CD4-positive, alpha-beta memory T cell (primary cell): Measurements from ENCODE around the gene COL4A2. TPM values are rescaled to one million over a fixed set of nuclear protein-coding genes. Genes with fewer than 3 reads are reported as not detected.

Experiments
- CTCF ChIA-PET: fragments of 350-600 bp; sonication (Branson Sonifier 250); formaldehyde crosslinking; loops from one replicate; lab custom pipeline; 2021; ENCODE audit warnings: inconsistent platforms; ENCODE audit not compliant: partially characterized antibody; lab: Charles Lee
- POLR2A ChIA-PET: fragments of 350-600 bp; sonication (Branson Sonifier 250); formaldehyde crosslinking; loops from one replicate; lab custom pipeline; 2021; ENCODE audit not compliant: partially characterized antibody; lab: Charles Lee
- DNase-seq, 5 donors: peaks; one replicate each; pipeline versions ENCODE4 v3.0.0 to v3.0.0-alpha.2; 2020 to 2022; ENCODE audit warnings: mixed read lengths in 1 of 5
- H3K27ac ChIP-seq: one replicate; pipeline ENCODE4 v1.7.0; 2013; ENCODE audit warnings: low read depth, low read length
- H3K27me3 ChIP-seq: 2 replicates; pipeline ENCODE4 v1.7.0; 2013; ENCODE audit warnings: mild to moderate bottlenecking, low read length, moderate library complexity; ENCODE audit not compliant: insufficient read depth
- H3K36me3 ChIP-seq: 2 replicates; pipeline ENCODE4 v1.7.0; 2013; ENCODE audit warnings: mild to moderate bottlenecking, low read length, moderate library complexity; ENCODE audit not compliant: insufficient read depth
- H3K4me1 ChIP-seq: 2 replicates; pipeline ENCODE4 v1.7.0; 2013; ENCODE audit warnings: mild to moderate bottlenecking, low read length, moderate library complexity; ENCODE audit not compliant: insufficient read depth
- H3K4me3 ChIP-seq, 2 donors: one replicate each; pipeline ENCODE4 v1.7.0; 2013; ENCODE audit warnings: low read length in 2 of 2, mild to moderate bottlenecking in 1 of 2
- H3K9me3 ChIP-seq, 2 donors: one replicate each; pipeline ENCODE4 v1.7.0; 2013; ENCODE audit warnings: low read length in 2 of 2, control low read depth in 1 of 2; ENCODE audit not compliant: control insufficient read depth in 1 of 2
- H3K27ac Mint-ChIP-seq, 7 donors: one replicate each; pipeline ENCODE4 v1.8.0; 2020 to 2021; ENCODE audit warnings: mixed read lengths in 7 of 7, mild to moderate bottlenecking in 6 of 7, inconsistent platforms in 3 of 7, moderate library complexity in 3 of 7
- H3K27me3 Mint-ChIP-seq, 2 donors: one replicate each; pipeline ENCODE4 v1.8.0; 2020 to 2021; ENCODE audit warnings: mixed read lengths in 2 of 2
- H3K36me3 Mint-ChIP-seq, 2 donors: one replicate each; pipeline ENCODE4 v1.8.0; 2020 to 2021; ENCODE audit warnings: mixed read lengths in 2 of 2, inconsistent platforms in 1 of 2, mild to moderate bottlenecking in 1 of 2
- H3K4me1 Mint-ChIP-seq, 4 donors: one replicate each; pipeline ENCODE4 v1.8.0; 2020 to 2021; ENCODE audit warnings: mixed read lengths in 4 of 4, mild to moderate bottlenecking in 1 of 4
- H3K4me3 Mint-ChIP-seq, 8 donors: one replicate each; pipeline ENCODE4 v1.8.0; 2020 to 2021; ENCODE audit warnings: mixed read lengths in 8 of 8, mild to moderate bottlenecking in 7 of 8, moderate library complexity in 6 of 8, inconsistent platforms in 3 of 8
- H3K9me3 Mint-ChIP-seq, 8 donors: one replicate each; pipeline ENCODE4 v1.8.0; 2020 to 2021; ENCODE audit warnings: mixed read lengths in 8 of 8, mild to moderate bottlenecking in 5 of 8, inconsistent platforms in 3 of 8, moderate library complexity in 1 of 8
- intact Hi-C: fragments of 100-400 bp; cut with micrococcal nuclease; formaldehyde crosslinking; loops from one replicate; pipeline ENCODE4 v1.15.1; 2023
- polyA plus RNA-seq, 2 donors: library from polyadenylated mRNA; unstranded; fragments of 300-500 nt; fragmentation: Illumina TruSeq; gene quantifications; one replicate each; pipeline ENCODE4 v1.2.3, GENCODE V29; 2021
- total RNA-seq, 2 experiments: library from RNA; stranded (reverse); gene quantifications; one replicate each; pipeline ENCODE4 v1.2.3, GENCODE V29; 2021

COL4A2 gene
- total and polyA plus RNA-seq, 4 experiments from 2014 or later = not detected

- DNase-seq = no peak
- Histone ChIP-seq H3K9me3 (no peaks in the 10 kb centered on the region), H3K4me3 (no peak overlapping the region), H3K4me1 (no peaks in the 10 kb centered on the region), H3K27me3 (no peaks in the 10 kb centered on the region), H3K27ac (no peak overlapping the region), H3K36me3 (no peaks in the 10 kb centered on the region)
- Mint-ChIP-seq H3K27ac (no peak overlapping the region), H3K4me1 (no peaks in the 10 kb centered on the region), H3K27me3 (peaks cover 6 to 12% of the 10 kb centered on the region in 2 donors), H3K36me3 (no peaks in the 10 kb centered on the region), H3K4me3 (no peak overlapping the region), H3K9me3 (peaks cover 0 to 5% (median 0%) of the 10 kb centered on the region in 8 donors)
- intact Hi-C loops = no loop called here
- POLR2A ChIA-PET = no interaction called here
- CTCF ChIA-PET = no interaction called here
Measured at GRCh38 chr13:110500341-110500740, 193.3 kb downstream of the COL4A2 start.

- no peaks in the 10 kb centered on the region for H3K4me1 ChIP-seq
- CTCF ChIA-PET = no interaction called here
- H3K36me3 ChIP-seq = no peaks in the 10 kb centered on the region
- no peaks in the 10 kb centered on the region for H3K9me3 ChIP-seq
- POLR2A ChIA-PET = no interaction called here
- Mint-ChIP-seq H3K4me3 (no peak overlapping the region), H3K36me3 (no peaks in the 10 kb centered on the region), H3K9me3 (peaks cover 0 to 5% (median 0%) of the 10 kb centered on the region in 8 donors), H3K4me1 (no peaks in the 10 kb centered on the region), H3K27ac (no peak overlapping the region), H3K27me3 (peaks cover 6 to 12% of the 10 kb centered on the region in 2 donors)
- no peak overlapping the region for H3K27ac ChIP-seq
- no peak for DNase-seq
- H3K4me3 ChIP-seq = no peak overlapping the region
- H3K27me3 ChIP-seq = no peaks in the 10 kb centered on the region
- intact Hi-C loops = no loop called here
Measured at GRCh38 chr13:110501188-110501587, 194.1 kb downstream of the COL4A2 start.

GRCh38 chr13:110503037-110503901 is 196.2 kb downstream of the COL4A2 start:
- CTCF ChIA-PET = interaction anchor here (0.5 kb wide), 1 partner anchor 19 kb away, joined by 3 read pairs; no protein-coding TSS in a partner anchor
- Histone ChIP-seq H3K36me3 (no peaks in the 10 kb centered on the region), H3K4me3 (no peak overlapping the region), H3K4me1 (no peaks in the 10 kb centered on the region), H3K9me3 (no peaks in the 10 kb centered on the region), H3K27ac (no peak overlapping the region), H3K27me3 (no peaks in the 10 kb centered on the region)
- POLR2A ChIA-PET = no interaction called here
- Mint-ChIP-seq H3K27ac (no peak overlapping the region), H3K4me1 (no peaks in the 10 kb centered on the region), H3K27me3 (peaks cover 6 to 14% of the 10 kb centered on the region in 2 donors), H3K36me3 (no peaks in the 10 kb centered on the region), H3K9me3 (peaks cover 0 to 5% (median 0%) of the 10 kb centered on the region in 8 donors), H3K4me3 (no peak overlapping the region)
- no peak for DNase-seq
- intact Hi-C loops = no loop called here

- peaks cover 6 to 14% of the 10 kb centered on the region in 2 donors for H3K27me3 Mint-ChIP-seq
- H3K4me3 Mint-ChIP-seq = no peak overlapping the region
- H3K4me1 ChIP-seq = no peaks in the 10 kb centered on the region
- H3K27me3 ChIP-seq = no peaks in the 10 kb centered on the region
- no peaks in the 10 kb centered on the region for H3K9me3 ChIP-seq
- H3K9me3 Mint-ChIP-seq = peaks cover 0 to 5% (median 0%) of the 10 kb centered on the region in 8 donors
- H3K27ac Mint-ChIP-seq = no peak overlapping the region
- no peak for DNase-seq
- ChIA-PET CTCF (no interaction called here), POLR2A (no interaction called here)
- no peak overlapping the region for H3K27ac ChIP-seq
- intact Hi-C loops = no loop called here
- H3K4me1 Mint-ChIP-seq = no peaks in the 10 kb centered on the region
- no peak overlapping the region for H3K4me3 ChIP-seq
- no peaks in the 10 kb centered on the region for H3K36me3 ChIP-seq
- H3K36me3 Mint-ChIP-seq = no peaks in the 10 kb centered on the region
Measured at GRCh38 chr13:110503979-110504499, 197.0 kb downstream of the COL4A2 start.

GRCh38 chr13:110505594-110505993 is 198.5 kb downstream of the COL4A2 start:
- intact Hi-C loops = no loop called here
- H3K9me3 Mint-ChIP-seq = peaks cover 0 to 5% (median 0%) of the 10 kb centered on the region in 8 donors
- Histone ChIP-seq H3K4me1 (no peaks in the 10 kb centered on the region), H3K27ac (no peak overlapping the region), H3K36me3 (no peaks in the 10 kb centered on the region), H3K27me3 (no peaks in the 10 kb centered on the region), H3K9me3 (no peaks in the 10 kb centered on the region), H3K4me3 (no peak overlapping the region)
- H3K4me1 Mint-ChIP-seq = no peaks in the 10 kb centered on the region
- ChIA-PET POLR2A (no interaction called here), CTCF (no interaction called here)
- H3K4me3 Mint-ChIP-seq = no peak overlapping the region
- no peak for DNase-seq
- no peak overlapping the region for H3K27ac Mint-ChIP-seq
- H3K36me3 Mint-ChIP-seq = no peaks in the 10 kb centered on the region
- peaks cover 6 to 14% of the 10 kb centered on the region in 2 donors for H3K27me3 Mint-ChIP-seq

GRCh38 chr13:110506396-110506795 is 199.3 kb downstream of the COL4A2 start:
- POLR2A ChIA-PET = no interaction called here
- H3K27me3 Mint-ChIP-seq = peaks cover 4 to 10% of the 10 kb centered on the region in 2 donors
- DNase-seq = no peak

GRCh38 chr13:110506859-110507566 is 199.9 kb downstream of the COL4A2 start:
- H3K4me1 ChIP-seq = no peaks in the 10 kb centered on the region
- no peak overlapping the region for H3K4me3 ChIP-seq
- no peaks in the 10 kb centered on the region for H3K36me3 Mint-ChIP-seq
- peaks cover 3 to 6% of the 10 kb centered on the region in 2 donors for H3K27me3 Mint-ChIP-seq
- H3K27me3 ChIP-seq = no peaks in the 10 kb centered on the region
- H3K27ac ChIP-seq = no peak overlapping the region
- no peak overlapping the region for H3K4me3 Mint-ChIP-seq
- H3K4me1 Mint-ChIP-seq = no peaks in the 10 kb centered on the region
- no peaks in the 10 kb centered on the region for H3K9me3 ChIP-seq
- no peak for DNase-seq
- H3K9me3 Mint-ChIP-seq = no peaks in the 10 kb centered on the region
- CTCF ChIA-PET = no interaction called here
- H3K36me3 ChIP-seq = no peaks in the 10 kb centered on the region
- POLR2A ChIA-PET = no interaction called here
- H3K27ac Mint-ChIP-seq = no peak overlapping the region
- intact Hi-C loops = no loop called here

More at GRCh38 chr13:110506396-110506795, 199.3 kb downstream of the COL4A2 start:
- no peak overlapping the region for H3K27ac ChIP-seq
- no peaks in the 10 kb centered on the region for H3K9me3 Mint-ChIP-seq
- no peaks in the 10 kb centered on the region for H3K36me3 ChIP-seq
- intact Hi-C loops = no loop called here
- CTCF ChIA-PET = no interaction called here
- H3K9me3 ChIP-seq = no peaks in the 10 kb centered on the region
- no peak overlapping the region for H3K4me3 Mint-ChIP-seq
- H3K36me3 Mint-ChIP-seq = no peaks in the 10 kb centered on the region
- H3K27ac Mint-ChIP-seq = no peak overlapping the region
- no peaks in the 10 kb centered on the region for H3K27me3 ChIP-seq
- H3K4me3 ChIP-seq = no peak overlapping the region
- H3K4me1 ChIP-seq = no peaks in the 10 kb centered on the region
- no peaks in the 10 kb centered on the region for H3K4me1 Mint-ChIP-seq
